Thyroid gland (tissue), 4 donors: ENCODE data around the gene GP9. TPM values are rescaled to one million over a fixed set of nuclear protein-coding genes. Genes with fewer than 3 reads are reported as not detected.

ENCODE experiments used
- DNase-seq, 2 donors: peaks; one replicate each; pipeline ENCODE4 v3.0.0-alpha.2; 2019
- H3K27ac ChIP-seq, 3 donors: fragments of 200-600 bp; sonication (generic); 1 replicate in 2 of 3; 2 replicates in 1 of 3; pipeline ENCODE4 v1.5.1; 2016 to 2019; ENCODE audit warnings: mild to moderate bottlenecking in 1 of 3, moderate library complexity in 1 of 3
- H3K27me3 ChIP-seq: fragments of 200-600 bp; sonication (generic); one replicate; pipeline ENCODE4 v1.5.1; 2019
- H3K36me3 ChIP-seq, 2 donors: fragments of 200-600 bp; sonication (generic); one replicate each; pipeline ENCODE4 v1.5.1; 2016 to 2019
- H3K4me1 ChIP-seq, 2 donors: fragments of 200-600 bp; sonication (generic); one replicate each; pipeline ENCODE4 v1.5.1; 2017 to 2019
- H3K4me3 ChIP-seq, 3 donors: fragments of 200-600 bp; sonication (generic); replicated peaks in 1 of 3; 1 replicate in 2 of 3; 2 replicates in 1 of 3; pipeline ENCODE4 v1.5.1; 2016; ENCODE audit warnings: mild to moderate bottlenecking in 1 of 3
- H3K9me3 ChIP-seq: fragments of 200-600 bp; sonication (generic); one replicate; pipeline ENCODE4 v1.5.1; 2017
- POLR2A ChIP-seq, 2 donors: fragments of 450-650 bp; IDR thresholded peaks; one replicate each; pipeline ENCODE4 v1.6.1; 2017; ENCODE audit warnings: antibody characterized with exemption in 2 of 2, mild to moderate bottlenecking in 2 of 2, moderate library complexity in 1 of 2
- WGBS, 2 donors: methylation state at CpG; one replicate each; pipeline ENCODE4 v1.1.5; 2017; 5-methylcytosine and 5-hydroxymethylcytosine counted together
- intact Hi-C: fragments of 100-400 bp; cut with DNase I; formaldehyde crosslinking; loops from one replicate; pipeline ENCODE4 v1.15.1; 2023
- total RNA-seq, 4 donors: library from RNA; depleted of rRNA; stranded (reverse); fragments of >200 nt; gene quantifications; one replicate each; pipeline ENCODE4 v1.2.3, GENCODE V29; 2016
- TF ChIP-seq, protein P1 (sequence below), 6 experiments: fragments of 200-600 bp in 3 of 6; fragments of 450-650 bp in 3 of 6; sonication (generic) in 3 of 6; IDR thresholded peaks; one replicate each; pipeline ENCODE4 v1.5.1; 2016 to 2019; ENCODE audit warnings: antibody characterized with exemption in 6 of 6, mild to moderate bottlenecking in 2 of 6, inconsistent platforms in 1 of 6, moderate library complexity in 1 of 6

Gene GP9
- total RNA-seq, 4 donors from 2014 or later: not detected

DNA sequence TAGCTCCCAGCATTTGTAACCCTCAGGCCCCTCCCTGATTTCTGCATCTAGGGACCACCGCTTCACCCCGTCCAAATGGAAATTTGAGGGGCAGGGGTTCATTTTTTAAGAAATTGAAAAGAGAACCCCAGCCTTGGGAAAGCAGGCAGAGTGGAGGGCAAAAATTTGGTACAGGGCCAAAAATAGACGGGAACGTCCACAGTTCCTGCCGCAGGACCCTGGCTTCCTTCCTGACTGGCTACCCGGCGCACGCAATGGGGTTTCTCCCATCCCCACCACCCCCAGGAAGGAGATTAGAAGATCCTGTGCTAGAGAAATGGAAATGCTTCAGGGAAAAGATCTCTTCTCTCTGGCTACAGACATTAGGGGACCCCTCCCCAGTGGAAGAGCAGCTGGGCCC, 20.9 kb downstream of the GP9 start:
- Histone ChIP-seq H3K27ac (no peak overlapping the region), H3K4me1 (peaks cover 0 to 10% of the 10 kb centered on the region in 2 donors), H3K27me3 (no peaks in the 10 kb centered on the region), H3K4me3 (no peak overlapping the region), H3K36me3 (no peaks in the 10 kb centered on the region), H3K9me3 (no peaks in the 10 kb centered on the region)
- DNase-seq: no peak
- no peak for TF ChIP-seq POLR2A (IDR thresholded peaks at IDR 0.05)
- TF ChIP-seq, protein P1, sequence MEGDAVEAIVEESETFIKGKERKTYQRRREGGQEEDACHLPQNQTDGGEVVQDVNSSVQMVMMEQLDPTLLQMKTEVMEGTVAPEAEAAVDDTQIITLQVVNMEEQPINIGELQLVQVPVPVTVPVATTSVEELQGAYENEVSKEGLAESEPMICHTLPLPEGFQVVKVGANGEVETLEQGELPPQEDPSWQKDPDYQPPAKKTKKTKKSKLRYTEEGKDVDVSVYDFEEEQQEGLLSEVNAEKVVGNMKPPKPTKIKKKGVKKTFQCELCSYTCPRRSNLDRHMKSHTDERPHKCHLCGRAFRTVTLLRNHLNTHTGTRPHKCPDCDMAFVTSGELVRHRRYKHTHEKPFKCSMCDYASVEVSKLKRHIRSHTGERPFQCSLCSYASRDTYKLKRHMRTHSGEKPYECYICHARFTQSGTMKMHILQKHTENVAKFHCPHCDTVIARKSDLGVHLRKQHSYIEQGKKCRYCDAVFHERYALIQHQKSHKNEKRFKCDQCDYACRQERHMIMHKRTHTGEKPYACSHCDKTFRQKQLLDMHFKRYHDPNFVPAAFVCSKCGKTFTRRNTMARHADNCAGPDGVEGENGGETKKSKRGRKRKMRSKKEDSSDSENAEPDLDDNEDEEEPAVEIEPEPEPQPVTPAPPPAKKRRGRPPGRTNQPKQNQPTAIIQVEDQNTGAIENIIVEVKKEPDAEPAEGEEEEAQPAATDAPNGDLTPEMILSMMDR (IDR thresholded peaks at IDR 0.05): no peak
- intact Hi-C loops: no loop called here
- WGBS, 2 donors: 41 to 53% methylated on average over 8 of the region's 8 CpGs

DNA sequence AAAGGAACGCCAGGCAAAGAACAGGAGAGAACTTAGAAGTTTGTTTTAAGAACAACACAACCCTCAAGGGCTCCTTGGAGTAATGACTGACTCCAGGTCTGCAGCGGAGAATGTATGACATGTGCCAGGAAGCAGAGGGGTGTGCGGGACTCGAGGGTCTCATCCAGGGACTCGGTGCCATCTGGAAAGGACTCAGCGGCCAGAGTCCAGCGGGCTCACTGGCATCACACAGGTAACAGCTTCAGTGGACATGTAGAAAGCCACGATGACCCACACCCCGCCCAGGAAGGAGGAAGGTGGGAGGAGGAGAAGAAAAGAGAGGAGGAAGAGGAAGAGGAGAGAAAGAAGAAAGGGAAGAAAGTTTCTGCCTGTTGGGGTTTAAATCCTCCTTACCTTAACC, 21.4 kb downstream of the GP9 start:
- intact Hi-C loops: no loop called here
- 28 to 40% methylated on average over 9 of the region's 9 CpGs for WGBS, 2 donors
- TF ChIP-seq POLR2A (IDR thresholded peaks at IDR 0.05): no peak
- TF ChIP-seq, protein P1 (IDR thresholded peaks at IDR 0.05): no peak
- Histone ChIP-seq H3K9me3 (no peaks in the 10 kb centered on the region), H3K36me3 (no peaks in the 10 kb centered on the region), H3K27me3 (no peaks in the 10 kb centered on the region), H3K4me3 (no peak overlapping the region), H3K27ac (no peak overlapping the region), H3K4me1 (peaks cover 0 to 12% of the 10 kb centered on the region in 2 donors)
- DNase-seq: peak in 1 of 2 donors; percentile 20

DNA sequence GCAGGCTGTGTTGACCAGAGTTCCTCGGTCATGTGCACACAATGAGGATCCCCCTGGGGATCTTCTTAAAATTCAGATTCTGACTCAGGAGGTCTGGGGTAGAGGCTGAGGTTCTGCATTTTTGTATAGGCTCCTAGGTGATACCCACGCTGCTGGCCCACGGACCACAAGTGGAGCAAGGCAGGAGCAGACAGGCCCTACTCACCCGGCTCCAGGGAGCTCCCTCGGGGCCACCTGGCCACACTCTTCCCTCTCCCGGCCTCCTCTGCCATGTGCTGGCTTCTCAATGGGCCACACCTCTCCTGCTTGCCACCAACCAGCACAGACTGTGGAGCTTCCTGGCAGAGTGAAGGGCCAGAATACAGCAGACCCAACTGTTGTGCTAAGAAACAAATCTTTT, 23.9 kb downstream of the GP9 start:
- no peaks in the 10 kb centered on the region for H3K27me3 ChIP-seq
- peaks cover 0 to 15% of the 10 kb centered on the region in 2 donors for H3K4me1 ChIP-seq
- intact Hi-C loops: no loop called here
- DNase-seq: no peak
- no peaks in the 10 kb centered on the region for H3K36me3 ChIP-seq
- no peak overlapping the region for H3K4me3 ChIP-seq
- TF ChIP-seq, protein P1 (IDR thresholded peaks at IDR 0.05): no peak
- TF ChIP-seq POLR2A (IDR thresholded peaks at IDR 0.05): no peak
- WGBS, 2 donors: 73 to 88% methylated on average over 6 of the region's 6 CpGs
- H3K27ac ChIP-seq: no peak overlapping the region
- no peaks in the 10 kb centered on the region for H3K9me3 ChIP-seq

DNA sequence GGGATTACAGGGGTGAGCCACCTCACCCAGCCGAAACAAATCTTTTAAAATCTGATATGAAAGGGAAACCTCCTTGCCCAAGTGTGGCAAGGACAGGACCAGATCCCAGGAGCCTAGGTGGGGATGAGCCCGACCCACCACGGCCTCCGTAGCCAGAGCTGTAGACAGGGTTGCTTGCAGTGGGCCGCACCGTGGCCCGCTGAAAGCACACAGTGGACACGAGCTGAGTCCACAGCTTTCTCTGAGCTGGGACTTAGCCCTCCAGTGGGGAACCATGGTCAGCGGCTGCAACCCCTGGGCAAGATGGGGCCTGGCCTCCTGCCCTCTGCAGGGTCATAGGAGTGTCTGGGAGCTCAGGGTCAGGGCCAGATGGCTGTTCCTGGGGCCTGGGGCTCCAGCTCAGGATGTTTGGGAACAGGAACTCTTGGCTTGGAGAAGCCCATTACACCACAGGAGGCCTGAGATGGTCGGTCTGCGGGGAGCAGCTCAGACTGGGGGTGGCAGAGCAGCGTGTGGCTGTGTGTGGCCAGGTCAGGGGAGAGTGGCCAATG, 24.7 kb downstream of the GP9 start:
- WGBS, 2 donors: 92 to 95% methylated on average over 9 to 11 of the region's 12 CpGs
- Histone ChIP-seq H3K9me3 (no peaks in the 10 kb centered on the region), H3K27ac (no peak overlapping the region), H3K36me3 (no peaks in the 10 kb centered on the region), H3K4me1 (peaks cover 0 to 15% of the 10 kb centered on the region in 2 donors), H3K27me3 (no peaks in the 10 kb centered on the region), H3K4me3 (no peak overlapping the region)
- no peak for TF ChIP-seq POLR2A (IDR thresholded peaks at IDR 0.05)
- TF ChIP-seq, protein P1 (IDR thresholded peaks at IDR 0.05): no peak
- DNase-seq: no peak
- intact Hi-C loops: no loop called here

DNA sequence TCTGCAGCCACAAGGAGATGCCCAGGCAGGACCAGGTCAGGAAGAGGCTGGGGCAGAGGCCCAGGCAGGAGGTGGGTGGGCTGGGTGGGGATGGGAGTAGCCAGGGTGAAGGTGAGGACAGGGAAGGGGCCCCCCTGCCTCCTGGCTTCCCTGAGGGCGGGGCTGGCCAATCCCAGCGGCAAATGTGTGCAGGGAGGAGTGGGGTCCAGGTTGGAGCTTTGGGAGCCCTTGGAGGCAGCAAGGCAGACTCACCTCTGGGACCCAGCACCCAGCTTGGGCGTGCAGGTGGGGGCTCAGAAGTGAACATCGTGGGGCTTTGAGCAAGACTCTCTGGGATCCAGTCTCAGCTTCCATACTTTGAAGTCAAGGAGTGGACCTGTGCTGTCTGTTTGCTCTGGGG, 25.2 kb downstream of the GP9 start:
- Histone ChIP-seq H3K27me3 (no peaks in the 10 kb centered on the region), H3K4me1 (peaks cover 0 to 15% of the 10 kb centered on the region in 2 donors), H3K4me3 (no peak overlapping the region), H3K36me3 (no peaks in the 10 kb centered on the region), H3K9me3 (no peaks in the 10 kb centered on the region), H3K27ac (no peak overlapping the region)
- DNase-seq: no peak
- intact Hi-C loops: no loop called here
- WGBS, 2 donors: 88 to 95% methylated on average over 4 of the region's 4 CpGs
- TF ChIP-seq, protein P1 (IDR thresholded peaks at IDR 0.05): no peak
- TF ChIP-seq POLR2A (IDR thresholded peaks at IDR 0.05): no peak
